ENCODE measurements around the gene DIO3. TPM values are rescaled to one million over a fixed set of nuclear protein-coding genes. Genes with fewer than 3 reads are reported as not detected.
"Not testable (repeated sequence)": the region's sequence is repeated elsewhere in the genome, so short reads cannot be mapped to it uniquely, and the experiment has no call there.

Gene DIO3
- total RNA-seq, 1 donor from 2014 or later: 1.9 TPM

DNA sequence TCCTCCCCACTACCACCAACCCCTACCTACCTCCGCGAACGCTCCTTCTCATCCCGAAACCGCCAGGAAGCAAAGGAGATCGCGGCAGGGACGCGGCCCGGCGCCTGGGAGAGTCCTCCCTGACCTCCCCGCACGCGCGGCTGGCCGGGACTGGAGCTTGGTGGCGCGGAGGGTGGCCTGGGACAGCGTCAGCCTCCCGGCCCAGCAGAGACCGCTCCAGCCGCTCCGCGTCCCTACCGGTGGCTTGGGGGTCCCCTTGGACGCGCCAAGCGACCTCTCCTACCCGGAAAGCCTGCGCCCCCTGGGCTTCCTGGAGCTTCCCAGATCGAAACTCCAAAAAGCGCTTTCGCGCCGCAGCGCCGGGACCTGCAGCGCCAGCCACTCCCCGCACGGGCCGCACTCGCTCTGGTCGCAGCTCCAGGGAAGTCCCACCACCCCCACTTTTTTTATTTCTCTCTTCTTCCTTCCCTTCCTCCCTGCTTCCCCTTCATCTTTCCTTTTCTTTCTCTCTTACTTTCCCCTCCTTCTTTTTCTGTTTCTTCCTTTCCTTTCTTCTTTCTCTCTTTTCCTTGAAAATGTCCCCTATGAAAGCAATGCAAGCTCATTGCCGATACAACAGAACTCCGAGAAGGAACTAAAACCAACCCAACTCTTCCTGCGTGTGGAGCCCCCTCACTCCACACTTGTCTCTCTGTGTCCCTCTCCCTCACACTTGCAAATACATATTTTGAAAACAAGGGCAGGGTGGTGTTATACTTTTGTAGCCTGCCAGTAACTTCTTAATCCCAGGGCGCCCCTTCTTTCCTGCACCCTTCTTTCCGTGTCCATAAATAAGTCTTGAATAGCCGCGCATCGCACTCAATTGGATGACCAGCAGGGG lies 3.8 kb downstream of the DIO3 start:
- Histone ChIP-seq H3K27ac (no peak overlapping the region), H3K36me3 (no peaks in the 10 kb centered on the region), H3K4me1 (no peaks in the 10 kb centered on the region), H3K4me3 (peak overlapping the region; percentile 33), H3K27me3 (ENCODE audit: low read depth) (peaks cover 64% of the 10 kb centered on the region), H3K9me3 (peaks cover 12% of the 10 kb centered on the region)
- DNase-seq (peak; percentile 40), ATAC-seq (no peak)
- intact Hi-C loops (cut with DNase I): no loop called here
- TF ChIP-seq, protein P1, sequence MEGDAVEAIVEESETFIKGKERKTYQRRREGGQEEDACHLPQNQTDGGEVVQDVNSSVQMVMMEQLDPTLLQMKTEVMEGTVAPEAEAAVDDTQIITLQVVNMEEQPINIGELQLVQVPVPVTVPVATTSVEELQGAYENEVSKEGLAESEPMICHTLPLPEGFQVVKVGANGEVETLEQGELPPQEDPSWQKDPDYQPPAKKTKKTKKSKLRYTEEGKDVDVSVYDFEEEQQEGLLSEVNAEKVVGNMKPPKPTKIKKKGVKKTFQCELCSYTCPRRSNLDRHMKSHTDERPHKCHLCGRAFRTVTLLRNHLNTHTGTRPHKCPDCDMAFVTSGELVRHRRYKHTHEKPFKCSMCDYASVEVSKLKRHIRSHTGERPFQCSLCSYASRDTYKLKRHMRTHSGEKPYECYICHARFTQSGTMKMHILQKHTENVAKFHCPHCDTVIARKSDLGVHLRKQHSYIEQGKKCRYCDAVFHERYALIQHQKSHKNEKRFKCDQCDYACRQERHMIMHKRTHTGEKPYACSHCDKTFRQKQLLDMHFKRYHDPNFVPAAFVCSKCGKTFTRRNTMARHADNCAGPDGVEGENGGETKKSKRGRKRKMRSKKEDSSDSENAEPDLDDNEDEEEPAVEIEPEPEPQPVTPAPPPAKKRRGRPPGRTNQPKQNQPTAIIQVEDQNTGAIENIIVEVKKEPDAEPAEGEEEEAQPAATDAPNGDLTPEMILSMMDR (IDR thresholded peaks at IDR 0.05): no peak

DNA sequence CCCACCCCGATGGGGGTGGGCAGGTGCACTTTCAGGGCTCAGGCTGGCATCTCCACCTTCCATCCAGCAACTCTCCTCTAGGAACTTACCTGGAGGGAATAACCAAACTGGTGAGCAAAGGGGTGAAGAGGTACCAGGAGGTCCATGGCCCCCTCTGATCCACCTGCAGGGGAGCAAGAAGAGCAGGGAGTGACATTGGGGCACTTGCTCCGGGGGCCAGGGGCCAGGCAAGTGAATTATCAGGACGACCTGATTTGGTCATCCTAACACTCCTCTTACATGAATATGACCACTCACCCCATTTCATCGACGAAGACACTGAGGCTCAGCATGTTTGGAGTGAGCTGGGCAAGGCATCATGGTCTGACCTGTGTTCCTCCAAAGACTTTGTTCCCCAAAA lies 6.0 kb downstream of the DIO3 start:
- ATAC-seq (no peak), DNase-seq (peak; percentile 3)
- TF ChIP-seq, protein P1 (IDR thresholded peaks at IDR 0.05): no peak
- H3K4me1 ChIP-seq: no peaks in the 10 kb centered on the region
- intact Hi-C loops (cut with DNase I): no loop called here
- peaks cover 2% of the 10 kb centered on the region for H3K9me3 ChIP-seq
- peaks cover 52% of the 10 kb centered on the region for H3K27me3 ChIP-seq (ENCODE audit: low read depth)
- H3K27ac ChIP-seq: no peak overlapping the region
- no peaks in the 10 kb centered on the region for H3K36me3 ChIP-seq
- H3K4me3 ChIP-seq: no peak overlapping the region

DNA sequence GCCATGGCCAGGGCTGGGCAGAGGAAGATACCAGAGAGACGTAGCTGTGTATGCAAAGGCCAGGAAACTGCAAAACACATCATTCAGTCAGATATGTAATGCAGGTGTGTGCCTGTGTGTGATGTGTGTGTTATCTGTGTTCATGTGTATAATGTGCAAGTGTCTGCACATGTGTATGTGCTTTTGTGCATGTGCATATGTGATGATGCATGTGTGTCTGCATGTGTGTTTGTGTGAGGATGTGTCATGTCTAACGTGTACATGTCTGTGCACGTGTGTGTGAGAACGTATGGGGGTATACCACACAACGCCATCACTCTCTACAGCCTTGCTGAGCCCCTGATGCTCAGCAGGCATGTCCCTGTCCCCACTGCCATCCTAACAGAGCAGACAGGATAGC lies 9.7 kb downstream of the DIO3 start:
- intact Hi-C loops (cut with DNase I): no loop called here

DNA sequence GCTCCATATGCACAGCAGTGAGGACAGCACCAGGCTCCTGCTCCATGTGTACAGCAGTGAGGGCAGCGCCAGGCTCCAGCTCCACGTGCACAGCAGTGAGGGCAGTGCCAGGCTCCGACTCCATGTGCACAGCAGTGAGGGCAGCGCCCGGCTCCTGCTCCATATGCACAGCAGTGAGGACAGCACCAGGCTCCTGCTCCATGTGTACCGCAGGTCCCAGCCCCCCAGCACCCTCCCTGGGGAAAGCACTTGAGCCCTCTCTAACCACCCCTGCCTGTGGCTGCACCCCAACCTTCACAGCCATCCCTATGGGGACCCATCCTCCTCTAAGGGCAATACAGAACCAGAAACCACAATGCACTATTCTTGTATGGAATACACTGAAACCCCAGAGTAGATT lies 11.2 kb downstream of the DIO3 start:
- not testable (repeated sequence) for H3K4me1 ChIP-seq, ATAC-seq
- peak; percentile 20 for DNase-seq

More for the DNA sequence above, 9.7 kb downstream of the DIO3 start:
- Histone ChIP-seq H3K9me3 (no peaks in the 10 kb centered on the region), H3K36me3 (no peaks in the 10 kb centered on the region), H3K4me1 (no peaks in the 10 kb centered on the region), H3K4me3 (no peak overlapping the region), H3K27ac (no peak overlapping the region), H3K27me3 (ENCODE audit: low read depth) (peaks cover 18% of the 10 kb centered on the region)
- ATAC-seq (no peak), DNase-seq (peak; percentile 6)
- TF ChIP-seq, protein P1 (IDR thresholded peaks at IDR 0.05): no peak

DNA sequence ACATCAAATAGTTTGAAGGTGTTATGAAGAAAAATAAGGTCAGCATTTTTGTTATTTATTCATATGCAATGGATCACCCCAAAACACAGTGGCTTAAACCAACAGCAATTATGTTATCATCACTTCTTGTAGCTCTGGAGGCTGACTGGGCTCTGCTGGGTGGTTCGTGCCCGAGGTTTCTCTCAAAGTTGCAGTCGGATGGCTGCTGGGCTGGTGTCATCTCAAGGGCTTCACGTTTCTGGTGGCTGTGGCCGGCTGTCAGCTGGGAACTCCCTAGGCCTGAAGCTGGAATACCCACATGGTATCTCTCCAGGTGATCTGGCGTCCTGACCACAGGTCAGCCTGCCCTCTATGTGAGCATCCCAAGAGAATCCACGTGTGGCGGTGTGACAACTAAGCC lies 12.0 kb downstream of the DIO3 start:
- Histone ChIP-seq H3K36me3 (no peaks in the 10 kb centered on the region), H3K27ac (no peak overlapping the region), H3K9me3 (no peaks in the 10 kb centered on the region), H3K4me1 (no peaks in the 10 kb centered on the region), H3K27me3 (ENCODE audit: low read depth) (peaks cover 4% of the 10 kb centered on the region), H3K4me3 (no peak overlapping the region)
- ATAC-seq (no peak), DNase-seq (peak; percentile 21)
- intact Hi-C loops (cut with DNase I): no loop called here
- TF ChIP-seq, protein P1 (IDR thresholded peaks at IDR 0.05): no peak

More for the DNA sequence above, 11.2 kb downstream of the DIO3 start:
- H3K27me3 ChIP-seq (ENCODE audit: low read depth); intact Hi-C loops (cut with DNase I); H3K36me3 ChIP-seq; H3K4me3 ChIP-seq; H3K27ac ChIP-seq; H3K9me3 ChIP-seq: not testable (repeated sequence)

DNA sequence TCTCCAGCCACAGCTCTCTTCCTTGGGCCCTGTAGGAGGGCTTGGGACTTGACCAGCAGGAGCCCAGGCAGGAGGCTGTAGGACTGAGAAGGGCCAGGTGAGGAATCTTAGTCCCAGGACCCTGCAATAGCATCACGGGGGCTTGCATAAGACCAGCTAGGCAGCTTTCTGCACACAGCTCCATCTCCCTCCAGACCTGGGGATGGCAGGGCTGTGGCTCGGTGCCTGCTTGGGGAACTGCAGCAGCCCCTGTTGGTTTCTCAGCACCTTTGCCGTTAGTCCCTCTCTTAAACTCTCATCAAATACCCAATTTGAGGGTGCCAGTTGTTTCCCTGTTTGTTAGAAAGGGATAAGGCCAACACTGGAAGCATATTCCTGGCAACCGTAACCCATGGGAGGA lies 14.3 kb downstream of the DIO3 start:
- TF ChIP-seq, protein P1 (IDR thresholded peaks at IDR 0.05): no peak
- Histone ChIP-seq H3K36me3 (no peaks in the 10 kb centered on the region), H3K4me1 (no peaks in the 10 kb centered on the region), H3K9me3 (no peaks in the 10 kb centered on the region), H3K4me3 (no peak overlapping the region), H3K27ac (no peak overlapping the region), H3K27me3 (ENCODE audit: low read depth) (peaks cover 11% of the 10 kb centered on the region)
- intact Hi-C loops (cut with DNase I): no loop called here
- ATAC-seq (no peak), DNase-seq (peak; percentile 5)
